IgD-negative memory B cell (primary cell): Measurements from ENCODE around the gene PDE2A. TPM values are rescaled to one million over a fixed set of nuclear protein-coding genes. Genes with fewer than 3 reads are reported as not detected.

Experiments
- H3K27ac Mint-ChIP-seq, 3 donors: one replicate each; pipeline ENCODE4 v1.8.0; 2020 to 2022; ENCODE audit warnings: mild to moderate bottlenecking in 3 of 3, mixed read lengths in 3 of 3, moderate library complexity in 1 of 3
- H3K27me3 Mint-ChIP-seq: one replicate; pipeline ENCODE4 v1.8.0; 2021; ENCODE audit warnings: mixed read lengths
- H3K36me3 Mint-ChIP-seq: one replicate; pipeline ENCODE4 v1.8.0; 2020; ENCODE audit warnings: mild to moderate bottlenecking, mixed read lengths
- H3K4me1 Mint-ChIP-seq, 3 donors: one replicate each; pipeline ENCODE4 v1.8.0; 2020 to 2022; ENCODE audit warnings: mixed read lengths in 3 of 3, mild to moderate bottlenecking in 1 of 3
- H3K4me3 Mint-ChIP-seq, 4 donors: one replicate each; pipeline ENCODE4 v1.8.0; 2020 to 2022; ENCODE audit warnings: mild to moderate bottlenecking in 4 of 4, mixed read lengths in 4 of 4, moderate library complexity in 3 of 4
- H3K9me3 Mint-ChIP-seq, 3 donors: one replicate each; pipeline ENCODE4 v1.8.0; 2020 to 2021; ENCODE audit warnings: mixed read lengths in 3 of 3, mild to moderate bottlenecking in 1 of 3
- polyA plus RNA-seq: library from polyadenylated mRNA; unstranded; fragments of 300-500 nt; fragmentation: Illumina TruSeq; gene quantifications from one replicate; pipeline ENCODE4 v1.2.3, GENCODE V29; 2021

The PDE2A gene
- polyA plus RNA-seq, 1 donor from 2014 or later: not detected

DNA sequence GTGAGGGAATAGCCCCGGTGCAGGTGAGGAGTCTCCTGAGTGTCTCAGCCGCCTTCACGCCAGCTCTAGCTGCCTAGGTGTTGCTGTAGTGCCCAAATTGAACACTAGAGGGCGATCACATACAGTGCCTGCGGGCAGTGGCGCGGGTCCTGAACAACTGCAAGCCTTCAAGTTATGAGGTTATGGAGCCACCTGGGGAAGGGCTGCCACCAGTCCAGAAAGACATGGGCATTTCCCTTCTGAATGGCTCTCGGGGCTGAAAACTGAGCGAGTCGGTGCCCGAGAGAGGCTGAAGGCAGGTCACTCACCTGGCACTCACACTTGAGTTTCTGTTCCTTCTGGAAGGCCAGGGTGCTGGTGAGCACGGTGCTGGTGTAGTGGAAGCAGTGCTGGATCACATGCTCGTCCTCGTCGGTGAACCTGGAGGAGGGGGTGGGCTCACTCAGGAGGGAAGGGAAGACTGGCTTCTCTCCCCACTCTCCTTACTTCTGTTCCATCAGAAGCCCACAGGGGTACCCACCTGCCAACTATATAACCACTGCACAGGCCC, 88.4 kb downstream of the PDE2A start:
- Mint-ChIP-seq H3K27me3 (peaks cover 22% of the 10 kb centered on the region), H3K4me3 (peak overlapping the region; percentile 77 to 95 (median 88)), H3K27ac (peak overlapping the region; percentile 5 to 88 (median 53)), H3K9me3 (no peaks in the 10 kb centered on the region), H3K4me1 (peaks cover 14 to 22% (median 21%) of the 10 kb centered on the region in 3 donors), H3K36me3 (no peaks in the 10 kb centered on the region)

DNA sequence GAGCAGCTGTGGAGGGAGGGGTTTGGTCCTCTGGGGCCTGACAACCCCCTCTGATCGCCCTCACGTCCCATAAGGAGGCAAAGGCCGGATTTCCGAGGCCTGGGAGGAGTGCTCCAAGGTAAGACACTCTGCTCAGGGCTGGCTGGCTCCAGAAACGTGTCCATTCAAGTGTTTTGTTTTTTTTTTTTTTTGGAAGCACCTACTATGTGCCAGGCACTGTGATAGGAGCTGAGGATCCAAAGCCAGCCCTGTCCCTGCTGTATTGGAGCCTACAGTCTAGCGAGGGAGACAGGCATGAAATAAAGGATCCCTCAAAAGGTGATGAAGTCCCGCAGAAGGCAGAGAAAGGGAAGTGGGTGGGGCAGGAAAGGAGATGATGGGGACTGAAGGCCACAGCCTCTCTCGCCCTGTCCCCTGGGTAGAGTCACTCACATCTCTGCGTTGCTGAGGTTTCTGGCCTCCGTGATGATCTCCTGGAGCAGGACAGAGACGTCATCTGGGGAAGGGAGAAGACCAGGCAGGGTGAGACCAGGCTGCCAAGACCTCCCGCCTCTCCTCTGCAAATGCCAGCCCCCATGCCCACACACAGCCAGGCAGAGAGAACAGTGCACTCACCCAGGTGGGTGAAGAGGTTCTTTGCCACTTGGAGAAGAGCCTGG, 89.2 kb downstream of the PDE2A start:
- Mint-ChIP-seq H3K4me3 (peak overlapping the region; percentile 77 to 95 (median 88)), H3K27ac (peak overlapping the region; percentile 5 to 90 (median 88)), H3K9me3 (no peaks in the 10 kb centered on the region), H3K36me3 (no peaks in the 10 kb centered on the region), H3K4me1 (peaks cover 12 to 24% (median 19%) of the 10 kb centered on the region in 3 donors), H3K27me3 (peaks cover 19% of the 10 kb centered on the region)

DNA sequence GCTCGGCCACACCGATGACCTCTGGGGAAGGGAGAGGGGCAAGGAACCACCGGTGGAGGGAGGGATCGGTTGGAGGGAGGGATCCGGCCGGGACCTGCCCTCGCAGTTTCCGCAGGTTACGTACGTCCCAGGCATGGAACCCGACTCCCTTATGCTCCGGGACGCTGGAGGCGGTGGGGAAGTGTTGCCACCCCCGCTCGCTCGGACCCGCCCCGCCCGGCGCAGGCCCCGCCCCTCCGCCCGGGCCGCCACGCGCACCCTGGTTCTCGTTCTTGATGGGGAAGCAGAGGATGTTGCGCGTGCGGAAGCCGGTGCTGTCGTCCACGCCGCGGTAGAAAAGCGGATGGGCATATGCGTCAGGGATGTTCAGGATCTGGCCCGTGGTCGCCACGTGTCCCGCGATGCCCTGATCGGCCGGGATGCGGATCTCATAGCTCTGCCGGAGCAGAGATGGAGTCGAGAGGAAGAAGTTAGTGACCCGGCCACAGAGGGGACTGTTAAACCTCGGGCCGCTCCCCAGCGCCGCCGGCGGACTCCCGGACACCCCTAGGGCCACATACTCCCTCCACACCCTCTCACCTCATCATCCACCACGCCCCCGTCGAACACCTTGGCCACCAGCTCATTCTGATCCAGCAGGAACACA, 89.8 kb downstream of the PDE2A start:
- peak overlapping the region; percentile 77 to 95 (median 88) for H3K4me3 Mint-ChIP-seq
- no peaks in the 10 kb centered on the region for H3K36me3 Mint-ChIP-seq
- no peaks in the 10 kb centered on the region for H3K9me3 Mint-ChIP-seq
- peak overlapping the region in 2 of 3 donors; percentile 88 to 90 for H3K27ac Mint-ChIP-seq
- H3K4me1 Mint-ChIP-seq: peaks cover 12 to 27% (median 21%) of the 10 kb centered on the region in 3 donors
- H3K27me3 Mint-ChIP-seq: peaks cover 13% of the 10 kb centered on the region

DNA sequence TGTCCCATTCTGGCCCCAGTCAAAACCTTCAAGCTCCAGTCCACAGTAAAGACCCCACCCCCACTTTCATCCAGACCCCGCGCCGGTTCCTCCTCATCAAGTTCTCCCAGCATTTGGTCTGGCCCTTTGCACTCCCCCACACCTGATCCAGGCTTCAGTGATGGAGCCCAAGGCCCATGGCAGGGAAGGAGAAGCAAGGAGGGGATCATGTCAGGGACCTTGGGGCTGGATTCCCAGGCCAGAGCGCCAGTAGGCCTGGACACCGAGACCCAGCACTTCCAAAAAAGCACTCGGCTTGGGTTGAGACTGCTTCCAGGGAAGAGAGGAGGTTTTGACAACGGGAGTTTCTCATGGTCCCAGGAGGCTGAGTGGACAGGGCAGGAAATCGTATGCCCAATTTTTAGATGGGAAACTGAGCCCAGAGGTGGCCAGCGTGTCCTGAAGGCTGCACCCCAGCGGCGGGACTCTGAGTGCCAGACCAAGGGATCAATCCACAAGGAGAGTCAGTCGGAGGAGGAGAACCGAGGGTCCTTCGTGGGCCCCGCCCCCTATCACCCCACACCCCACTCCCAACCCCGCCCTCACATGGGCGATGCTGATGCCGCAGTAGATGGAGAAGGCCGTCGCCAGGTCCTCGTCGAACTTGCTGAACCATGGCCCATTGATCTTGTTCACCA, 90.5 kb downstream of the PDE2A start:
- Mint-ChIP-seq H3K36me3 (no peaks in the 10 kb centered on the region), H3K27me3 (peaks cover 6% of the 10 kb centered on the region), H3K9me3 (no peaks in the 10 kb centered on the region), H3K27ac (no peak overlapping the region), H3K4me3 (peak overlapping the region; percentile 27 to 91 (median 56)), H3K4me1 (peaks cover 12 to 27% (median 21%) of the 10 kb centered on the region in 3 donors)

DNA sequence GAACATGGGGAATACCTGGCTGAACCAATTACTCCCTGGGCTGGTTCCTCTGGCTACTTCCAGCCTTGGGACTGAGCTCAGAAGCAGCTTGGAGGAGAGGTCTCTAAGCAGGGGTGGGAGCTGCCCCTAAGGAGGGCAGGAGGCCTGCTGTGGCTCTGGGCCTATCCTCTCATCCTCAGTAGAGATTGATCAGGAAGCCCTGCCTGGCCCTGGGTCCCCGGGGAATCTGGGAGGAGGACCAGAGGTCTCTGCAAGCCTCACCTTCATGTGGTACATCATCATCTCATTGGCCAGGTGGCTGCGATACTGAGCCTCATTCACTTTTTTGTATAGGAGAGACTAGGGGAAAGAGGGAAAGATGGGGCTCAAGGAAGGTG, 91.1 kb downstream of the PDE2A start:
- H3K27ac Mint-ChIP-seq: no peak overlapping the region
- H3K36me3 Mint-ChIP-seq: peaks cover under 1% of the 10 kb centered on the region
- peak overlapping the region in 1 of 4 donors; percentile 56 for H3K4me3 Mint-ChIP-seq
- H3K4me1 Mint-ChIP-seq: peaks cover 12 to 27% (median 23%) of the 10 kb centered on the region in 3 donors
- no peaks in the 10 kb centered on the region for H3K9me3 Mint-ChIP-seq
- H3K27me3 Mint-ChIP-seq: peaks cover 3% of the 10 kb centered on the region

DNA sequence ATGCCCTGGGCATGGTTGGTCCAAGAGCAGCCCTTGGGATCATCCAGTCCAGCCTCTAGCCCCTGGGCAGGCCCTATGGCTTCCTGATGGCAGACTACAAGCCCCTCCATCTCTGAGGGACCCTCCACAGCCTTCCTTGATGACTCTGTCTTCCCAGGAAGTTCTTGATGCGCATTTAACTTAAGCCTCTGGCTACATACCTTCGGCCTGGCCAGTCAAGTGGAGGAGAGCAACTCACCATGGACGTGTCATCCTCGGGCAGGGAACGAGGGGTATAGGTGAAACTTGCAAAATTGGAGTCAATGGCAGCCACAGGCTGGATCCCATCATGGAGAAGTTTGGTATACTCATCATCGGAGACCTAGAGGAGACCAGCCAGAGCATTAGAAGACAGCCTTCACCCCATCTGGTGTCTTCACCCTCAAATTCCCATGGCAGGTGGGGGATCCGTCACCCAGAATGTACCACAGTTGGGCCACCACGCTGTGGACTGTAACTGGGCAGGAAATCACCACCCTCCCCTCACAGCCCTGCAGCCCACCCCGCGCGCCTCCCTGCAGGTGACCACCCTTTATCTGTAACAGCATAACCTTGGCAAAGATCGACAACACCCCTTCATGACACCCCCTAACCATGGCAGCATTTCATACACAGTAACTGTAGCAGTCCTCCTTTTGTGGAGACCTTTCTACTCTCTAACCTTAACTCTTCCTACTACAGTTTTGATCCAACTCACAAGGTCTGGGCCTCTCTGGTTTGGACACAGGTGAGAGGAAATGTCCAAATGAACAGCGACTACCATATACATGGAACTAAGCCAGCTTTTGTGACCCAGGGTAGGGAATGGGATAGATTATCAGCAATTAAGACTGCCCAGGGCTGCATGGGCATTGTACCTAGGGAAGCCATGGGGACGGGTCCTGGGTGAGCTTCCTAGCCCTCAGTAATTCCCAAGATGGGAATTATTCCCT, 91.7 kb downstream of the PDE2A start:
- Mint-ChIP-seq H3K4me1 (peaks cover 12 to 27% (median 24%) of the 10 kb centered on the region in 3 donors), H3K36me3 (peaks cover 2% of the 10 kb centered on the region), H3K9me3 (no peaks in the 10 kb centered on the region), H3K27ac (peak overlapping the region in 1 of 3 donors; percentile 4), H3K4me3 (peak overlapping the region in 1 of 4 donors; percentile 11), H3K27me3 (peaks cover 3% of the 10 kb centered on the region)

DNA sequence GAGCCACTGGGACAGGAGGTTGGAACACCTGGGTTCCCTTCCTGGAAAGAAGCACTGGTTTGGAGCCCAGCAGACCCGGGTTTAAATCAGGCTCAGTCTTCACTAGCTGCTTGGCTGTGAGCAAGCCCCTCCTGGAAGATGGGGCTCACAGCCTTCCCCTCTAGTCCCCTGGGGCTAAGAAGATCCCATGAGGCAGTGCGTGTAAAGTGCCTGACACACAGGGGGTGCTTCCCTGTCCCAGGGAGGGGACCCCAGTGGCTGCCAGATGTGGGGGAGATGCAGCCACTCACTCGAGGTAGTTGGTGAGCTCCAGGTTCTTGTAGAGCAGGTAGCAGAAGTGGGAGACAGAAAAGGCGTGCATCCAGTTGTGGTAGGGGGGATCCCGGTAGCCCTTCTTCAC, 93.2 kb downstream of the PDE2A start:
- peak overlapping the region in 1 of 4 donors; percentile 41 for H3K4me3 Mint-ChIP-seq
- H3K36me3 Mint-ChIP-seq: peaks cover 2% of the 10 kb centered on the region

DNA sequence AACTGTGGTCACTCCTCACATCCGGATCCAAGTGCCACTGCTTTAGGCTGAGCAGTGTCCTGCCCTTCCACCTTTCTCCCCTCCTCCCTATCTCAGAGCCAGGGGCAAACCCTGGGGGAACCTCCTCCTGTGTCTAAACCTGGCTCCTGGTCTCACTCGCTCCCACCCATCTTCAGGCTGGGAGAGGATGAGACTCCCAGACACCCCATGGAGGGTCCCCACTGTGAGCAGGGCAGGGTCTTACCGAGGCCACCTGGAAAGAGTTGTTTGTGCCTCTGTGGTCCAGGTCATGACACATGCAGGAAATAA, 93.6 kb downstream of the PDE2A start:
- H3K27me3 Mint-ChIP-seq: peaks cover 1% of the 10 kb centered on the region
- no peaks in the 10 kb centered on the region for H3K9me3 Mint-ChIP-seq
- peaks cover 8 to 23% (median 19%) of the 10 kb centered on the region in 3 donors for H3K4me1 Mint-ChIP-seq
- peaks cover 2% of the 10 kb centered on the region for H3K36me3 Mint-ChIP-seq
- H3K27ac Mint-ChIP-seq: no peak overlapping the region
- H3K4me3 Mint-ChIP-seq: peak overlapping the region in 1 of 4 donors; percentile 23

More for the DNA sequence above, 93.2 kb downstream of the PDE2A start:
- H3K9me3 Mint-ChIP-seq: no peaks in the 10 kb centered on the region
- H3K27me3 Mint-ChIP-seq: peaks cover 3% of the 10 kb centered on the region
- no peak overlapping the region for H3K27ac Mint-ChIP-seq
- H3K4me1 Mint-ChIP-seq: peaks cover 12 to 27% (median 23%) of the 10 kb centered on the region in 3 donors

DNA sequence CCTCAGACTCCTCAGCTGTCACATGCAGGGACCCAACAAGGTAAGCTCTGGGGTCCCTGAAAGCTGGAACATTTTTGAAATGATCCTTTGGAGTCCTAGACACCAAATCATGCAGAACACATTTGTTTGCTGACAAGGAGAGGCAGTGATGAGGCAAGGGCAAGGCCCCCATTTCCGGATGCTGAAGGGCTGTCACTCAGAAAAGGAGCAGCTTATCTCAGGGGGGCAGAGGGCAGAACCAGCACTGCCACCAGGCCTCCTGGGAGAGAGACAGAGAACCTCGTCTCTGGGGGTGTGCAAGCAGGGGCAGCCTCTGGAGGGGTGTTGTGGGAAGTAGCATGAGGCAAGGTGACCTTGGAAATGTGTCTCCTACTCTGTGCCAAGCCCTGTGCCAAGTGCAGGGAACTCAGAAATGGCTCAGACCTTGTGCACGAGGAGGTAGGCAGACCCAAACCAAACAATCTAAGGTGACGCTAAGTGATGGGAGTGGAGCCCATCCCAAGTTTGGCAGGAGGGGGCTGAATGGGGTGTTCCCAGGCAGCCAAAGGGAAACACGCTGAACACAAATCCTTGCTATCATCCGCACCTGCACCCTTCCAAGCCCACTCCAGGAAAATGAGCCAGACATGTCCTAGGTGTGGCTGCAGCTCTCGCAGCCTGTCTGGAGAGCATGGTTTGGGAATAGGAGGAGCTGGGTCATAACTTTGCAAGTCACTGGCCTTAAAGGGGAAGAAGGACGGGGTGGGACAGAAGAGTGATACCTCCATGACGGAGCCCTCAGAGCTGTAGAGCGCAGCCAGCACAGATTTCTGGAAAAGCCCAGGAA, 94.2 kb downstream of the PDE2A start:
- Mint-ChIP-seq H3K27ac (peak overlapping the region in 1 of 3 donors; percentile 80), H3K9me3 (no peaks in the 10 kb centered on the region), H3K27me3 (no peaks in the 10 kb centered on the region), H3K36me3 (peaks cover 2% of the 10 kb centered on the region), H3K4me3 (no peak overlapping the region), H3K4me1 (peaks cover 5 to 18% (median 13%) of the 10 kb centered on the region in 3 donors)

DNA sequence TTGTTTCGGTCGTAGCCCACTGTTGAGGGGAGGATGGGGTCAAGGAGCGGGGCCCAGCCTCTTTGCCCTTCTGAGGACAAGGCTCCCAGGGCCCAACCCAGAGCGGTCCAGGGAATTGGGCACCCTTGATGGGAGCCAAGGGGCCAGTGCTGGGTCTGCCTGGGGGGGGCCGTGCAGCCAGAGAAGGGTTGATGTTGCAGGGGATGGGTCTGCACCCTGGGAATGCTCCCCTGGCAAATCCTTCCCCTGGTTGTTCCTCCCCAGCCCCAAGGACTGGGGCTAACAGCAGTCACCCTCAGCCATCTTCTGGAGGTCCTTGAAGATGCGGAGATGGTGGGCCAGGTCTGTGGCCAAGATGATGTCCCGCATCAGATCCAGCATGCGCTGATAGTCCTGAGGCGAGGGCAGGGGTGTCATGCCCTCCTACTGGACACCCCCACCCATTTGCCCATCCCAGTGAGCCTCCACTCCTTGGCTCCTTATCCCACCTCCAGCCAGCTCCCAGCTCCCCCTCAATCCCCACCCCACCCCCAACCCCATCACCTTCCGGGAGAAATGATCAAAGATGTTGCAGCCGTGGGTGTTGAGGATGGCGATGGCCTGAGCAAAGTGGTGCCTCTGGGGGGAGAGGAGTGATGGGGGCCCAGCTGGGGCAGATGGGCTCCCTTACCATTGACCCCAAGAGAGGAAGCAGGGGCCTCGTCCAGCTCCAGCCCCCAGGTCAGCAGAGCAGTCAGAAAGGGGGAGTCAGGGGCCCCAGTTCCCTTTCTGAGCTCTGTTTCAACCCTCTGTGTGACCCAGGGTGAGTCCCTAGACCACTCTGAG, 95.0 kb downstream of the PDE2A start:
- H3K4me3 Mint-ChIP-seq: no peak overlapping the region
- peaks cover 2% of the 10 kb centered on the region for H3K36me3 Mint-ChIP-seq
- peaks cover 6% of the 10 kb centered on the region for H3K27me3 Mint-ChIP-seq
- H3K9me3 Mint-ChIP-seq: no peaks in the 10 kb centered on the region
- H3K27ac Mint-ChIP-seq: peak overlapping the region in 2 of 3 donors; percentile 80 to 87
- H3K4me1 Mint-ChIP-seq: peaks cover 0 to 11% (median 9%) of the 10 kb centered on the region in 3 donors

DNA sequence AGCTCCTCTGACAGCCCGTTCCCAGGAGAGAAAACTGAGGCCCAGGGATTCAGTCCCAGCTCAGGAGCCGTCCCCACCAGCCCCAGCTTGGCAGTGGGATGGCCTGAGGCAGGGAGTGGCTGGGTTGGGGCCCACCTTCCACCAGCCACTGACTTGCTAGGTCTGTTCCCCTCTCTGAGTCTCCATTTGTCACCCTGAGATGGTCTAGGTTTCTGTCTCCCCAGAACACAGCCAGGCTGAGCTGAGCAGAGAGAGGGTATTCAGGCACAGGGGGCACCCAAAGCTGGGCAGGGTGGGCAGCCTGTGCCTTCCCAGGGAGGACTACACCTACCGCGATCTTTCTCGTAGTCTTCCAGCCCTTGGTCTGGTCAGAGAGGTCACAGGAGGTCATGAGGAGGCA, 95.7 kb downstream of the PDE2A start:
- Mint-ChIP-seq H3K4me1 (peaks cover 0 to 11% (median 9%) of the 10 kb centered on the region in 3 donors), H3K27ac (peak overlapping the region in 1 of 3 donors; percentile 87), H3K4me3 (no peak overlapping the region), H3K27me3 (peaks cover 12% of the 10 kb centered on the region), H3K36me3 (peaks cover 2% of the 10 kb centered on the region), H3K9me3 (no peaks in the 10 kb centered on the region)

DNA sequence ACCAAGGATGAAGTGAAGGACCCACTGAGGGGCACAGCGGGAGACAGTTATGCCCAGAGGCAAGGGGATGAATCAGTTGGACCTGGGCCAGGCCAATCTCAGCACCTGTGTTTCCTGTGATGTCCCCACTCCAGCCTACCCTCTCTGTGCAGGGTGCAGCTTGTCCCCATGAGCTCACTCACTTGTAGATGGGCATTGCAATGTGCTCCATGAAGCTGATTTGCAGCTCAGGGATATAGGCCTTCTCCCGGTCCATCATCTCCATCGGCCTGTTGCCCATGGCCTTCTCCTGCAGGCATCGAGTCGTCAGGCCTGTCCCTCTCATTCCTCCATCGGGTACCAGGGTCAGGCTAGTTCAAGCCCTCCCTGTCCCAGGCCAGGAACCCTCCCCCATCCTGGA, 96.2 kb downstream of the PDE2A start:
- Mint-ChIP-seq H3K27me3 (peaks cover 13% of the 10 kb centered on the region), H3K4me1 (peaks cover 0 to 11% (median 9%) of the 10 kb centered on the region in 3 donors), H3K27ac (no peak overlapping the region), H3K4me3 (no peak overlapping the region), H3K36me3 (peaks cover 2% of the 10 kb centered on the region), H3K9me3 (no peaks in the 10 kb centered on the region)

DNA sequence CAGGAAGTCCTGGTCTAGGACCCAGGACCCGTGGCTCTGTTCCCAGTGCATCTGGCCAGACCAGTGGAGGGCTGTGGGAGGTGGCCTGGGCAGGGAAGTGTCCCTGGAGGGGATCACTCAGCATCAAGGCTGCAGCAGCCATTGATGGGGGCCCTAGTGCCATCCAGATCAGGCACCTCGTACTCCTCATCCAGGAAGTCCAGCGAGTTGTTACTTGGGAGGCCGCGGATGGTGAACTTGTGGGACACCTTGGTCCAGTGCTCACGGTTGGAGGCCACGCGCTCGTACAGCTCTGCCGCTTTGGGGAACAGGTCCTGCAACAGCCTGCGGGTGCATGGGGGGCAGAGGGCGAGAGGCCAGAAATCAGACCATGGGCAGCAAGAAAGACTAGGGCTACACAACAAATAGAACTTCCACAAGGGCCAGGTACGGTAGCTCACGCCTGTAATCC, 96.9 kb downstream of the PDE2A start:
- Mint-ChIP-seq H3K4me3 (no peak overlapping the region), H3K36me3 (peaks cover 2% of the 10 kb centered on the region), H3K27me3 (peaks cover 17% of the 10 kb centered on the region)

More for the DNA sequence above, 96.9 kb downstream of the PDE2A start:
- Mint-ChIP-seq H3K4me1 (peaks cover 0 to 11% (median 9%) of the 10 kb centered on the region in 3 donors), H3K27ac (no peak overlapping the region), H3K9me3 (no peaks in the 10 kb centered on the region)
